HG03439 (cell line): Measurements from ENCODE around the gene NCKAP5.

Experiments used
- ATAC-seq: cut with Tn5 transposase; IDR thresholded peaks from one replicate; pipeline ENCODE4 v1.9.1; 2021; ENCODE audit warnings: mild to moderate bottlenecking, moderate library complexity; ENCODE audit not compliant: unreplicated experiment

Gene NCKAP5

DNA sequence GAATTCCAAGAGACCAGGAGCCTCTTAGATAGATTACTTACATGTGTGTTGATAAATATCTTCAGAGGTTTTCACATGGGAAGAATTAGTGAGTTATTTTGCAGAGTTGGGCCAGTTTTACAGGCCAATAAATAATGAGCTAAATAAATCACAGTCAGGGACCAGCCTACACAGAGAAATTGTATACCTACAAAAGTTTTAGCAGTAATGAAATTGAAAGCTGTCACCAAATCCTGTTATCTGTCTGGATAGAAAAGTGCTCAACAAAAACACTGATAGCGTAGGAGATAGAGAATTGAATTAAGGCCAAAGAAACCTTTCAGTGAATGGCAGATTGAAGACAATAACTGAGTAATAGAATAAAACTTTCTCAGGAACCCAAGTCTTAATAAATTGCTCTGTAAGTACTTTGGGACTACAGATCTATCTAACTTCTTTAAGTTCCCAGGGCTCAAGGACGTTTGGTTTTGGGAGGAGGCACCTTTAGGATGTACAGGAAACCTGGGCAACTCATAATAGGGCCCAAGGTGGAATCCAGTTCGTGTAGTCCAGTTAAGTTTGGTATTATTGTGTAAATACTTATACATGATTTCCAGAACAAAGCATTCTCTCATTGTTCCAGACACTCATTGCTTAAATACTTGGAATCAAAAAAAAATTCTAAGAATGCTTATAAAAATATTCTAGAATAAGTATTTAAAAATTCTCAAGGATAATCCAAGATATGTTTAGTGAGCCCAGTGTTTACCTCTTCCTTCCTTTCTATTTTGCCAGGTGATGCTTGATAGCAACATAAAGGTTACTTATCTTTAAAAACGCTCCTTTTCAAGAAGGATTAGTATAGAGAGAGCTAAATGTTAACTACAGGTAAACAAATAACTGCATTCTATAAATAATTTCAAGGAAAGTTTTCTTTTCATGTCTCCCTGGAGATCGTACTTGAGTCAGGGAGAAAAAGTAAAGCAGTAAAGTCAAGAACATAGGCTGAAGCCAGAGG, 134.5 kb downstream of the NCKAP5 start:
- ATAC-seq: no peak

DNA sequence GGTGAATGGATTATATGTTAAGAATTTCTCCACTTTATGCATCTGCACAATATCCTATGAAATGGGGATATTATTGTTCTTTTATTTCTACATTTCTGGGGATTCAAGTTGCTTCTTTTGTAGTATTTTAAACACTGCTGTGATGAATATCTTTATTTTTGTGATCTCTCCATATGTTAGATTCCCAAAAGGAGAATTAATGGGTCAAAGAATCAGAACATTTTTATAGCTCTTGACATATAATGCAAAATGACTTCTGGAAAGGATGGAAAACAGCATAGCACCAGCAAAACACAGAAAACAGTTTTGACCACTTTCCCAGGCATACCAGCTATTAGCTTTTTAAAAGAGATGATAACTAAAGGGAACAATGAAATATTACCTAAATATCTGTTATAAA, 135.5 kb downstream of the NCKAP5 start:
- no peak for ATAC-seq

DNA sequence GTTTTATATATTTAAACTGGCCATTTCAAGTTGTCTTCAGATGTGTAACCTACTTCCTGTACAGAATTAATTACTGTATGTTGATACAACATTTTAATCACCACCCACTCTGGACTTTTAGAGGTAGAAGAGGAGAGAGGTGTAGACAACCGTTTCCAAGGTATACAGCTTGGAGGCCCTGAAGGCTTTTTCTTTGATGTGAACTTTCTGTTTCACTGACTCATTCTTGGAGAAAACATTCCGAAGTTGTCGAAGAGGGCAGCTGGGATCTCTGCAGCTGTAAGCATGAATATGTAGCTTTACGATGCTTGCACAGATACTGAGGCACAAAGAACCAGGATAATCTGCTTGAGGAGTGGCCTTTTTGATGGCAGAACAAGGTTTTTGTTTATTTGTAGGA, 137.0 kb downstream of the NCKAP5 start:
- no peak for ATAC-seq

DNA sequence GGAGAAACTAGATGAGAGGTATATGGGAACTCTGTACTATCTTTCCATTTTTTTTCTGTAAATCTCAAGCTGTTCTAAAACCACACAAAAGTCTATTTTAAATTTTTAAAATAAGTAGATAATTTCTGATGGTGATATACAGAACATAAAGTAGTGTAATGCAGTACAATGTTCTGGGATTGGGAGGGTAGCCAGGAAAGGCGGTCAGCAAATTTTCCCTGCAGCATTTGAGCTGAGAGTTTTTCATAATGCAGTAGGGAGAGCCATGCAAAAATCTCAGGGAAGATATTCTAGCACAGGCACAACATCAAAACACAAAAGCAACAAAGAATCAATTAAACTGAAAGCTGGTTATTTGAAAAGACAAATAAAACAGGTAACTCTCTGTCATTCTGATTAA, 141.5 kb downstream of the NCKAP5 start:
- no peak for ATAC-seq

DNA sequence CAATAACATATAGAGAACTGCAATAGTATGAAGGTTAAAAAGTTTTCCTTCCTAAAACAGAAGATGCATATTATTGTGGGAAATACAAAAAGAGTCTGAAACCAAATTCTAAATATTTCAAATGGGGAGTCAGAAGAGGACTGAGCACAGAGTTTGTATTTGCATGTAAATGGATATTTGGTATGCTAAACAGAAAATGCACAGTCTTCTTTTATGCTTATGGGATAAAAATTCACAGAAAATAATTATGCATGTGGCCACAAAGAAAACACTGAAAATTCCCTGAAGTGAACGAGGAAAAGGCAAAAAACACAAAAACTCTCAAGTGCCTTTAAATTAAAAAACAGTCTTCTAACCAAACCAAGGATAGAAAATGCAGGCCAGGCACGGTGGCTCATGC, 142.7 kb downstream of the NCKAP5 start:
- ATAC-seq: no peak

DNA sequence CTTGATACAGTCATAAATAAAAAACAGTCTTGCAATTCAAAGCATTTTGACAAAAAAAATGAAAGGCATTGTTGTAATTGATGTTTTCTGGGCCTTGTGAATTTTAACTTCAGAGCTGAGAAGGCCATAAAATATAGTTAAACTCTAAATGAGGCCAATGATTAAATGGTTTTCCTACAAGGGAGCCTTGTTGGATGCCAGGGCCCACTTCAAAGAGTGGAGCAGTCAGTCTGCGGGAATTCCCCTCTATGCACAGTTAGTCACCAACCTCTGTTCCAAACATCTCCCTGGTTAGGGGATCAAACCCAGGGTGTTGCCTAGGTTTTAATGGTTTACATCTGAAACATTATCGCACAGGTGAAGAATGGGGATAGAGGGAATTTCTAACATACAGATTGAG, 143.4 kb downstream of the NCKAP5 start:
- ATAC-seq: no peak

DNA sequence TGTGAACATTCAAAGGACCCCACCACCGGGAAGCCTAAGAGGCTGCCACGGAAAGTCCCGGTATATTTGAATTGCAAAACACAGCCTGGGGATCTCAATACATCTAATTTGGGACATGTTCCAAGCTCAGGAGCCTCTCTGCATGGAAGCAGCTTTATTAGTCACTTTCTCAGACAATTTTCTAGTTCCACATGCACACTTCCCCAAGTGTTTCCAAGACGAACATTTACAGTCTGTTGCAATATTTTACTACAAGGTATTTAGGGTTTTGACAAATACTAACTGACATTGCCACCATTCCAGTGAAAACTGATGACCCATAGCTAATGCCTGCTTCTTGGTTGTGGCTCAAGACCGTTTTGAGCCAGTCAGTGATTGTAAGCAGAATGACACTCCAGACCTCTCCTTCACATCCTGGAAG, 145.3 kb downstream of the NCKAP5 start:
- no peak for ATAC-seq

DNA sequence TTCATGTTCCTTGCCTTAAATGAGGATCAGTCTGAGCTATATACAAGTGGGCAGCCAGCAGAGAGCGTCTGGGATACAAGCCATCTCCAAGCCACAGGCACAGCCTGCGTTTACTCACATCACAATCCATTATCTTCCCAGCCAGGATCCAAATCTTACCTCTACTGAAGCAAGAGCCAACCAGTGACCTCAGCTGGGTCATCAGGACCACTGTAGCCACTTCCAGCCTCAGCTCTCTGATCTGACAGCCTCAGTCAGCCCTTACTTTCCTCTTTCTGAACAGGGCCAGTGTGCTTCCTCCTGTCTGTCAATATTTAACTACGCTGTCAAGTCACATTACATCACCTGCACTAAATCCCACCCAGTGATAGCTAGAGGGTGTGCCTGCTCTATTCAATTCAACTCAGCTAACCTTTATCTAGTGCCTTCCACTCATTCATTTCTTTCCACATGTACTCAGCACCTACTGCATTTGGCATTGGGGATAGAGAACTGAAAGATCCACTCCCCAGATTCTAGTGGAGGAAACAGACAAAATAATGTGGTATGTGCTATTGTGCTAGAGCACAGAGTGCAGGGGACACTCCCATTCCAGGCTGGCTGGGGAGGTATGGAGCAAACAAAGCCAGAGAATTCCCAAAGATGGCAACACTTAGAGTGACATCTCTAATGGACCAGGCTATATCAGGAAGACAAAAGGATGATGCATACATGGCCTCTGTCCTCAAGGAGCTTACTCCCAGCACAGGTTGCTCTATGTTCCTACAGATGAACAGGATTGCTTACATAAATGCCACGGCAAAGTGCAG, 146.5 kb downstream of the NCKAP5 start:
- ATAC-seq: peak; percentile 81

DNA sequence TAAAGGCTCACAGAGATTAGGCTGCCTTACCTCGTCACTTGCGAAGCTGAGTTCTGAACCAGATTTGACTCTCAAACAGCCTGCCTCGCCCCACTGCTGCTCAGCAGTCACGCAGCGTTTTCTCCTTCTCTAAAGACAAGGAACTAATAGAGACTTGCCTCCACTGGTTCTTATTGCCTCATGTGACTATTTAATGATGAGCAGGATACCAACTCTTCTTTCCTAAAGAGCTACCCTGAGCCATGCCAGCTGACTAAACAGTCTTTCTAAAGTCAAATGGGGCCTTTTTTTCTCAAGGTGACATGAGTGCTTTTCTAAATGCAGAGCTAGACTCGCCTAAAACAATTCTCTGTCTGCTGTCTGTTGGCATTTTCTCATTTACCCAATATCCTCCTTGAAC, 147.5 kb downstream of the NCKAP5 start:
- no peak for ATAC-seq

DNA sequence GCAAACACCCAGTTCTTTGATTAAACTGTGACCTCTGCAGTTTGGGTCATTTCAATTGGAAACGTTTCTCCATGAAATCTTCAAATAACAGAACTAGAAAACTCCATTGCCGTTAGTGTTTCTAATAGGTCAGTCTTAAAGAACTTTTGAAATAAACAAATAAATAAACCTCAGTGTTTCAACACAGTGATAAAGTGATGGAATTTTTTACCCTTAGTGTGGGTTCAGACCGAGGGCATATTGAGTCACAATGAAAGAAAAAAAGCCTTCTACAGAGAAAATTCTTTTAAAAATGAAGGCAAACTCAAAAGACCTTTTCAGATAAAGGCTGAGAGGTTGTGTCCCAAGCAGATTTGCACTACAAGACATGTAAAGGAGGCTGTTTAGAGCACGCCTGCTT, 149.6 kb downstream of the NCKAP5 start:
- no peak for ATAC-seq

DNA sequence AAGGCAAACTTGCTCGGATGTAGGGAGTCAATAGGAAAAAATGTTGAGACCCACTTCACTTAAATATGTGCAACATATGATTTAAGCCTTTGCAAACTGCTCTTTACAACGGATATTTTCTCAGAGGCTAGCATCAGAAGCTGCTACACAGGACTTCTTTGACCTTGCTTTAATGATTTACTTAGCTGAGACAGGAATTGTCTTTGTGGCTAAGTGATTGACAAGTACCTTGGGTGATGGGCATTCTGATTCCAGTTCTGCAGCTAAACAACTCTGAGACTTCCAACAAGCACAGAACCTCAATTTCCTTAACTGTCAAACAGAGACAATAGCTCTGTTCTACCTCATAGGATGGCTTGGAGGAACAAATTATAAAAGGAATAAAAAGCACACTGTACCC, 150.2 kb downstream of the NCKAP5 start:
- ATAC-seq: no peak

DNA sequence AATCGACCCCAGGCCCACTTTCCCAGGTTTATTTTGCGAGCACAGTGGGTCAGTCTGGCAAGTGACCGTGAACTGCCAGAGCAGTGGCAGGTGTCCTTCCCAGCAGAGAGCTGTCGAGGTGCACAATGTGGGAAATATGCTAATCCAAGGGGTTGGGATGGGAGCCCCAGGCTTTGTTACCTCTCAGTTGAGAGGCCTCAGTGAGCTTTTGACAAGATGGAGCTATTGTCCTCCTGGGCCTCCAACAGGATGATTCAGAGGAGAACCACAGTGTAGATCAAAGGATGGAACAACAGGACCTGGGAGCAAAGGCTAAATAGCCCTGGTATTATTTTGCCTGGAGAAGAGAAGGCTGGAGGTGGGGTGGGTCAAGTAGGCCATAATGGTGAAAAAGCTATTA, 150.8 kb downstream of the NCKAP5 start:
- no peak for ATAC-seq

DNA sequence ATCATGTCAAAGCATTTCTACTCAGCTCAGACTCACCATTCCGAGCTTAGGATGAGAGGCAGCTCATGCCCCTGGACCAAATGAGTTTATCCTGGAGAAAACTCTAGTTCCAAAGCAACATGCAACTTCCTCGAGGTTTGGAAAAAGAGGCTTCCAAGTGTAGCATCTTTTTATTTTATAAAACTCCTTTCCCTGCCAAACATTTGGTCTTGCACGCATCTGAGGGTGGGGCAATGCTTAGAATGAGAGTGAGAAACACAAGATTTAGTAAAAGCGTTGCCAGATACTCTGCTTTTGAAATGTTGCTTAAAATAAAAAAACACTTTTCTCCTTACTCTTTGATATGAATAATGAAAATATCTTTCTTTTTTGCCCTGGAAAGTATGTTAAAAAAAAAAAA, 151.5 kb downstream of the NCKAP5 start:
- no peak for ATAC-seq

DNA sequence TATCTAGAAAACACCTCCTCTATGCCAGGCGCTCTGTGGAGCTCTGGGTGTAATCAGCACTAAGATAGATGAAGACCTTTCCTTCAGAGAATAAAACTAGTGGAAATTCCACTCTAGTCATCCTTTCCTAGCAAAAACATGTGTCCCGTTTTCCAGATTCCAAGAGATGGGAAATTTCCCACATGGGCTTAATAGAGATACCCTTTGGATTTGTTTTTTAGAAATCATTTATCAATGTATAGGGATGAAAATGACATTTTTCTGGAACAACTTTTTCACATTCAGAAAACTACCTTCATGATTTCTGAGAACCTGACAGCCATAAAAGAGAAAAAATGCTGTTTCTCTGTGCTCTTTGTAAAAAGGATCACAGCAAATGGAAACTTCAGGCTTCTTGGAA, 152.1 kb downstream of the NCKAP5 start:
- ATAC-seq: no peak

DNA sequence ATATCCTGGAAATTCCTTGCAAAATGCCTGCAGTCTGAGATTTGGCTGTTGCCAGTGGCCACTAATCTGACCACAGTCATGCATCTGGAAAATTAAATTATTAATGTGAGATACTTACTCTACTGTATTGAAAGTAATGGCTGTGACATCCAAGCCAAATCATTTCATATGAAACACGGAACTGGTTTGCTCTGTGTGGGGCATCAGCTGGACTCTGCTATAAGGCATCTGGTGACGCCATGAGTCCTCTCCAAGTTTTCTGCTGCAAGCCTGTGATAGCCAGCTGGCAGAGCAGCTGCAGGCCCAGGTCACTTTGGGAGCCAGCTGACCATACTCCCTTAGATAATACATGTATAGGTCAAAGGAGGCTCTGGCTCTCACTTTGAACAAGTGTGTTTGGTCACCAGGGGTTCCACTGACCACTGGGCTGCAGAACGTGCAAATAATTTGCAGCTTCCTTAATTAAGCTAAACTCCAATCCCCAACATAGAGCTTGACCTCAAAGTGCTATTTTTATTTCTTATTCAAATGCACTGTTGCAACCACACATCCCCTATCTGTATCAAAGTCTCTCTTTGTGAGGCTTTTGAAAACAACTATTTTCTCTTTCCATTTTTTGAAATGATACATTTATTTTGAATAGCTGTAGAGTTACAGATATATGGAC, 152.9 kb downstream of the NCKAP5 start:
- no peak for ATAC-seq

DNA sequence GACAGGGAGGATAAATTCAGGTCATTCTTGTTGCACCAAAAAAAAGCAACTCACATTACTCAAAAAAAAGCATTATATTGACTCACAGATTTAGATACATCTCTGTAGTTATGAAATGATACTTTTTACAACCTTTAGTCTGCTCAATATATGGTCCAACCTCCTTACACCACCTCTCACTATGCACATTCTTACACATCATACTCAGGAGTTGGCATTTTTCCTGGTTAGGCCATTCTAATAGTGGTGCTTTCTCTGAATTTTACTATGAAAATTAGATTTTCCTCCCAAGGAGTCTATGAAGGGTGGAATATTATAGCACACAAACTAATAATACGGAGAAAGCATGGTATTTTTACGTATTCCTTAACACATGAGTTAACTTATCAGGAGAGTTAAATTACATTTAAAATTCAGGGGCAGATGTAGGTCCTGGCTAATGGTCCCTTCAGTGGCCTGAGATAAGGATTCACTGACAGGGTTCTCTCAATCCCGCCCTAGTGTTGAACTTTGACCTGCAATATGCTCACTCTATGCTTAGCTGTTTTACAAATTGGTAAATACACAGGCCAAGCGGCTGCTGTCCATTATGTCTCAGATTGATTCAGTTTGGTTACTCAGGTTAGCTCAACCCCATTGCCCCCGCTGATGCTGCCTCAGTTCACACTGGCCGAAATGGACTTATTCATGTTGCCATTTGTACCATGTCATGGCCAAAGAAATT, 153.6 kb downstream of the NCKAP5 start:
- ATAC-seq: no peak

DNA sequence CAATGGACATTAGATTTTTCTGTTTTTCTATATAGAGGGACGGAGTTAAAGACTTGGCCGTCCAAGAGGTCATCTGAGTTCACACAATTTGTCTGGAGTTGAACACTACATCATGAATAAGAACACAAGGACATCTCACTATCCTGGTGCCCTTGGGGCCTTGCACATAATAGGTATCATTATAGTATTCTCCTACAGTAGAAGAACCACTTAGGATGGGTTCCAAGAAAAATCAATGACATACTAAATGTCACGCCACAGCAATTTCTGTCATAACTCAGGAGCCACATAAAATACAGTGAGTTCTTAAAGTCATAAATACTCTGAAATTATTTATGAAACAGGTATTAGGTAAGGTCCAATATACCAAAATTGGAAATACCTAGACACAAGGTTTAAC, 154.4 kb downstream of the NCKAP5 start:
- ATAC-seq: no peak

DNA sequence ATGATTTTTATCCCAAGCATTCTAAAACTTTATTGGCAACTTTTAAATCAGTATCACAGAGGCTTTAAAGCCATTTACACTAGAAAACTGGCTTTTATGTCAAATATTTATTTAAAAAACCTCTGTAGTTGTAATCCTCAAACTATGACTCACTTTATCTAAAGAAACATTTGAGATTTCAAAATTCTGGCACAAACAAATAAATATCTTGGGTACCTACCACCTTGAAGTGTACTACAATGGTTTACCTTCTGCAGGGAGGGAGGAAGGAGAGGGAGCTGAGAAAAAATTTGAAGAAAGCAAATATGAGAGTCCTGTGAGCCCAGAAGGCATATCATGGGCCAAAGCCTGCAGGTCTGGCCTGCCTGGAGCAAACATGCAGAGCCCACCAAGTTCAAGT, 155.6 kb downstream of the NCKAP5 start:
- ATAC-seq: no peak

DNA sequence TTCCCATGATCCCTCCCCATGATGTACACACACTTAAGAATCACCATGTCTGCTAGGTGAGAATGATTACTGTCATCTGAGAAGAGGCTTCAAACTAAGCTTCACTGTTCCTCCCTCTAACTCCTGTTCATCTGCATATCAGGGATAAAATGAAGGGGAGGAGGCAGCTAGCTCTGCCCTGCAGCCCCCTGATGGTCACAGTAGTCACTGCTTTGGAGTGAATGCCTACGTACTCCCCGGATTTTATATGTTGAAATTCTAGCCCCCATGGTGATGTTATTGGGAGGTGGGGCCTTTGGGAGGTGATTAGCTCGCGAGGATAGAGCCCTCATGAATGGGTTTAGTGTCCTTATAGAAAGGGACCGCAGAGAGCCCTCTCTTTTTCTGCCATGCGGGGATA, 156.4 kb downstream of the NCKAP5 start:
- ATAC-seq: no peak

DNA sequence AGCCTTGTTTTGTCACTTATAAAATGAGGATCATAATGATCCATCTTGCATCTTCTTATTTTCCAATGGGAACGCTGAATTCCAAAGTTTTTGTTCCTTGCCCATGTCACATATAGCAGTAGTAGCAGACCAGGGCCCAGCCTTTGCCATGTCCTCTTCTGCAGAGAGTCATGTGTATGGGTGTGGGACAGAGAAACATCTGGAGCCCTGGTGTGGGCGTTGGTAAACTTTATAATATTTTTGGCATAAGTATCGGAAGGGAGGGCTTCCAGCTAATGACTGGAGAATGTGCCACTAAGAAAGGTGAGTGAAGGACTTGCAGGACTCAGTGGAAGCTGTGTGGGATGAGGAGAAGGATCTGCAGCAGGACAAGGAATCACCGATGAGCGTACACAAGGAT, 157.2 kb downstream of the NCKAP5 start:
- ATAC-seq: no peak
